ENCODE data around the gene NCKAP5. TPM values are rescaled to one million over a fixed set of nuclear protein-coding genes. Genes with fewer than 3 reads are reported as not detected.

The NCKAP5 gene
- total and polyA plus RNA-seq, 8 donors = 0.23 to 1.5 (median 0.44) TPM

- DNase-seq (no peak), ATAC-seq (no peak), FAIRE-seq (no peak)
- WGBS, 2 donors = 86 to 91% methylated on average over 5 of the region's 5 CpGs
- no peak overlapping the region for H3K4me3 ChIP-seq
- H3K27me3 ChIP-seq = no peaks in the 10 kb centered on the region
- intact Hi-C loops (cut with DNase I) = no loop called here
- H3K36me3 ChIP-seq = no peaks in the 10 kb centered on the region
- TF ChIP-seq, protein P1, sequence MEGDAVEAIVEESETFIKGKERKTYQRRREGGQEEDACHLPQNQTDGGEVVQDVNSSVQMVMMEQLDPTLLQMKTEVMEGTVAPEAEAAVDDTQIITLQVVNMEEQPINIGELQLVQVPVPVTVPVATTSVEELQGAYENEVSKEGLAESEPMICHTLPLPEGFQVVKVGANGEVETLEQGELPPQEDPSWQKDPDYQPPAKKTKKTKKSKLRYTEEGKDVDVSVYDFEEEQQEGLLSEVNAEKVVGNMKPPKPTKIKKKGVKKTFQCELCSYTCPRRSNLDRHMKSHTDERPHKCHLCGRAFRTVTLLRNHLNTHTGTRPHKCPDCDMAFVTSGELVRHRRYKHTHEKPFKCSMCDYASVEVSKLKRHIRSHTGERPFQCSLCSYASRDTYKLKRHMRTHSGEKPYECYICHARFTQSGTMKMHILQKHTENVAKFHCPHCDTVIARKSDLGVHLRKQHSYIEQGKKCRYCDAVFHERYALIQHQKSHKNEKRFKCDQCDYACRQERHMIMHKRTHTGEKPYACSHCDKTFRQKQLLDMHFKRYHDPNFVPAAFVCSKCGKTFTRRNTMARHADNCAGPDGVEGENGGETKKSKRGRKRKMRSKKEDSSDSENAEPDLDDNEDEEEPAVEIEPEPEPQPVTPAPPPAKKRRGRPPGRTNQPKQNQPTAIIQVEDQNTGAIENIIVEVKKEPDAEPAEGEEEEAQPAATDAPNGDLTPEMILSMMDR (IDR thresholded peaks at IDR 0.05) = no peak
- H3K4me1 ChIP-seq = no peaks in the 10 kb centered on the region
- no peak overlapping the region for H3K27ac ChIP-seq
- no peaks in the 10 kb centered on the region for H3K9me3 ChIP-seq
These were observed 563.6 kb downstream of the NCKAP5 start for GRCh38 chr2:133004623-133005022.

DNA sequence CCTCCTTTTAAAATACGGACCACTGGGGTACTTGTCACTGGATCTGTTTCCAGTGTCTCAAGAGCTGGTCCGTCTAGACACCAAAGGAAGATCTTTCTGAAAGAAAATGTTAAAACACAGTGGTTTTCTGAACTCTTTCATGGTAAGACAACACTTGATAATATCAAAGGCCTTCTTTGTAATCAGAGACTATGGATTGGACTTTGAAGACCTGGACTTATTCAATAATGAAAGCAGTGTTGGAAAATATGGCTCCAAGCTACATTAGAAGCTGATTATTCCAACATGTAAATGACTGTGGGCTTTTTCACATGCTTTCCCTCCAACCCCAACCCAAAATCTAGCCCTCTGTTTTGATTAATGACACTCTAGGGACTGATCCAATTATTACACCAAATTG, 568.8 kb downstream of the NCKAP5 start:
- Histone ChIP-seq H3K4me3 (no peak overlapping the region), H3K27ac (no peak overlapping the region), H3K4me1 (no peaks in the 10 kb centered on the region), H3K9me3 (no peaks in the 10 kb centered on the region), H3K27me3 (no peaks in the 10 kb centered on the region), H3K36me3 (no peaks in the 10 kb centered on the region)
- WGBS, 2 donors = 80 to 92% methylated on average over 2 of the region's 2 CpGs
- intact Hi-C loops (cut with DNase I) = no loop called here
- TF ChIP-seq, protein P1 (IDR thresholded peaks at IDR 0.05) = no peak
- no peak for ATAC-seq
- FAIRE-seq = no peak
- no peak for DNase-seq

DNA sequence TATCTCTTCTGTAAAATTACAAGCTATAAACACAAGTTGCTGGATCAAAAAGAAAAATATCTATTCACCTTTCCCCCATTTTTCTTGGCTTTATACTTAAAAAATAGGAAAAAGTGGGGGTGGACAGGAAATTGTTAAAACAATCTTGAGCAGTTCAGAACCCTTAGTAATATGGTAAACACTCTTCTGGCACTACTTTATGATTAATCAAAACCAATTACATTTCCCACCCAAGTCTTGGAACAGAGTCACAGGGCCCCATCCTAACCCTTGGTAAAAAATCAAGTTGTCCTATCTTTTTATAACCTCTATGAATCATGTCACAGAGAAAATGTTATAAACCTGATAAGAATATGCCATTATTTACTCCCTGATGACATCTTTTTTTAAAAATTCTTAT, 570.0 kb downstream of the NCKAP5 start:
- no peaks in the 10 kb centered on the region for H3K27me3 ChIP-seq
- TF ChIP-seq, protein P1 (IDR thresholded peaks at IDR 0.05) = no peak
- no peak overlapping the region for H3K27ac ChIP-seq
- FAIRE-seq (no peak), ATAC-seq (no peak), DNase-seq (no peak)
- intact Hi-C loops (cut with DNase I) = no loop called here
- no peak overlapping the region for H3K4me3 ChIP-seq
- H3K36me3 ChIP-seq = no peaks in the 10 kb centered on the region
- no peaks in the 10 kb centered on the region for H3K4me1 ChIP-seq
- no peaks in the 10 kb centered on the region for H3K9me3 ChIP-seq

- no peaks in the 10 kb centered on the region for H3K9me3 ChIP-seq
- H3K27ac ChIP-seq = peak overlapping the region in 1 of 4 donors; percentile 10
- TF ChIP-seq, protein P1 (IDR thresholded peaks at IDR 0.05) = no peak
- H3K27me3 ChIP-seq = no peaks in the 10 kb centered on the region
- DNase-seq (peak in 2 of 6 donors; percentile 2 to 27), ATAC-seq (peak; percentile 48 to 90 (median 80)), FAIRE-seq (no peak)
- H3K36me3 ChIP-seq = no peaks in the 10 kb centered on the region
- H3K4me3 ChIP-seq = no peak overlapping the region
- intact Hi-C loops (cut with DNase I) = no loop called here
- no peaks in the 10 kb centered on the region for H3K4me1 ChIP-seq
- WGBS, 2 donors = 42 to 46% methylated on average over 8 of the region's 8 CpGs
These were observed 576.7 kb downstream of the NCKAP5 start for GRCh38 chr2:132991471-132992045.

DNA sequence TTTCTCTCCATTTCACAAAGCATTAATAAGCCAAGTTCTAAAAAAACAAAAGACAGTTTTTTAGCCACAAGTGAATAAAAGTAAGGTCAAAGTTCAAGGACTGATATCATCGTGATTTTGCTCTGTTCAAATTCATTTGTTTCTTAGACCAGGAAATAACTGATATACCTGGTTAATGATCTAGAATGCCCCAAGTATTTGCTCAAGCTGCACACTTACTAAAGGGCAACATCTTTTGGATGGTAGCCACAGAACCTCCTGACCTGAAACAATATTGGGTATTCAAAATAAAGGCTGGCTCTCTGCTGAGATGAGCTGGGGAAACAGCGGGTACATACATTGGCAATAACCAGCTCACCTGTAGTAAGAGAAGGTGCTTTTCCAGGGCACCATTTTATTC, 583.5 kb downstream of the NCKAP5 start:
- FAIRE-seq = no peak
- no peak overlapping the region for H3K4me3 ChIP-seq

More for the DNA sequence above, 583.5 kb downstream of the NCKAP5 start:
- Histone ChIP-seq H3K27ac (no peak overlapping the region), H3K9me3 (no peaks in the 10 kb centered on the region), H3K27me3 (no peaks in the 10 kb centered on the region), H3K4me1 (no peaks in the 10 kb centered on the region), H3K36me3 (no peaks in the 10 kb centered on the region)
- no peak for DNase-seq
- WGBS, 2 donors = 26 to 35% methylated on average over 2 of the region's 2 CpGs
- intact Hi-C loops (cut with DNase I) = no loop called here
- TF ChIP-seq, protein P1 (IDR thresholded peaks at IDR 0.05) = no peak
- peak in 3 of 4 donors; percentile 50 to 70 (median 65) for ATAC-seq

All from pancreas (tissue), 10 donors.